Cortex of kidney (tissue), 1 donor: ENCODE measurements around the gene ZNF605.
A peak's percentile ranks its signal among the peaks of the same experiment; 100 is the strongest.
"Not testable (repeated sequence)": the region's sequence is repeated elsewhere in the genome, so short reads cannot be mapped to it uniquely, and the experiment has no call there.

Experiments
- DNase-seq: peaks from one replicate; lab custom pipeline; 2025; lab: John Stamatoyannopoulos, UW

Gene ZNF605

DNA sequence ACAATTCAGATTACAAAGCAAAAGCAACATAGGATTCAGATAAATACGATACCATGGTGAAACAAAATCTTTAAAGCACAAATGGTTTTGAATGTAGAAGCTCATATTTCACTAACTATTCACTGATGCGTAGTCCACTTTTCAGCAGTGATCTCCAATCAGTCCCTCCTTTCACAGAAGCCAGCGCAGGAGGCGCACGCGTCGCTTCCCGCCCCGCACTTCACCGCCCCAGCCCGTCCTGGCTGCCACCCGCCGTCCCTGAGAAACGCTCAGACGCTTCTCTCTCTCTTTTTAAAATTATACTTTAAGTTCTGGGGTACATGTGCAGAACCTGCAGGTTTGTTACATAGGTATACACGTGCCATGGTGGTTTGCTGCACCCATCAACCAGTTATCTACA is 48.9 kb downstream of the ZNF605 start:
- DNase-seq: no peak

DNA sequence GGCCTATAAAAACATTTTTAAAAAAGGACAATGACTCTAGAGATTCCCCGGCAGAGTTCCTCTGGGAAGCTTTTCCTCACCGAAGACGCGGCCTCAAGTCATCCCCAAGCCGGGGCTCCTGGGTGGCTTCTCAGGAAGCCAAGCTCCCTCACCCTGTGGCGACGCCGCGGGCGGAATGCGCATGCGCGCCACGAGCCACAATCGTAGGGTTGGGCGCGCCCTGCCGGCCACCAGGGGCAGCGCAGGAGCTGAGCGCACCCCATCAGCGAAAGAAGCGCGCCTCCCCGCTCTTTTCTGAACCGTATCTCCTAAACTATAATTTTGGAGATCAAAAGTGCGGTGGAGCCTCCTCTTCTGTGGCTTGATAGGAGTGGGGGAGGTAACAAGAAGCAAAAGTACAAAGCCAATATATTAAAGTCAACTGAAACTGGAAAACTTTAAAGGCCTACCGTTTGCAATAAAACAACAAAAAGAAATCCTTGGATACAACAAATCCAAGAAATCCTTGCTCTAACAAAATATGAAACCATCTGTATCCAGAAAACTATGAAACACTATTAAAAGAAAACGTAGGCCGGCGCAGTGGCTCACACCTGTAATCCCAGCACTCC is 51.3 kb downstream of the ZNF605 start:
- no peak for DNase-seq

DNA sequence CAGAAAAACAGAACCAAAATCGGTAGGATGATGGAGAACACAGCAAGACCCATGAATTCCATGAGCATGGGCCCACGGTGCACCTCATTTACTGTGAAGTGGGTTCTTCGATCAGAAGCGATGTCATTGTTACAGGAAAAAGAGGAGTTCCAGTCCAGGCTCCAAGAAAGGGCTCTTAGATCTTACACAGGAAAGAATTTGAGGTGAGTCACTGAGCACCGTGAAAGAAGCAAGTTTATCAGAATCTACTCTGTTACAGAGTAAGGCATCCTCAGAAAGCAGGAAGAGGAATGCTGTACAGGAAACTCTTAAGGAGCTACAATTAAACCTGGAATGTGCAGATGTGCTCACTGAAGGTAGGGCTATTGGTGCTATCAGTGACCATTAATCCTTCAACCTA is 57.1 kb downstream of the ZNF605 start:
- no peak for DNase-seq

DNA sequence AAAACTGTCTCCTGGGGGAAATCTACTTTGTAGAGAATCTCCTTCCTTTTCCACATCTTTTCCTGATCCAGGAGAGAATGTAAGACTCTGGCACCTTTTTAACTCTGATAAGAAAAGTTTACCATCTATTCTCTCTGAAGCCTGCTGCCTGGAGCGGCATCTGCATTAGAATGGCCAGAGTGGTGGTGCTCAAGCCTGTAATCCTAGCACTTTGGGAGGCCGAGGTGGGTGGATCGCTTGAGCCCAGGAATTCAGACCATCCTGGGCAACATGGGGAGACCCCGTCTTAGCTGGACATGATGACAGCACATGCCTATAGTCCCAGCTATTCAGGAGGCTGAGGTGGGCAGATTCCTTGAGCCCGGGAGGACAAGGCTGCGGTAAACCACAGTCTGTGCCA is 67.3 kb downstream of the ZNF605 start:
- DNase-seq: no peak

DNA sequence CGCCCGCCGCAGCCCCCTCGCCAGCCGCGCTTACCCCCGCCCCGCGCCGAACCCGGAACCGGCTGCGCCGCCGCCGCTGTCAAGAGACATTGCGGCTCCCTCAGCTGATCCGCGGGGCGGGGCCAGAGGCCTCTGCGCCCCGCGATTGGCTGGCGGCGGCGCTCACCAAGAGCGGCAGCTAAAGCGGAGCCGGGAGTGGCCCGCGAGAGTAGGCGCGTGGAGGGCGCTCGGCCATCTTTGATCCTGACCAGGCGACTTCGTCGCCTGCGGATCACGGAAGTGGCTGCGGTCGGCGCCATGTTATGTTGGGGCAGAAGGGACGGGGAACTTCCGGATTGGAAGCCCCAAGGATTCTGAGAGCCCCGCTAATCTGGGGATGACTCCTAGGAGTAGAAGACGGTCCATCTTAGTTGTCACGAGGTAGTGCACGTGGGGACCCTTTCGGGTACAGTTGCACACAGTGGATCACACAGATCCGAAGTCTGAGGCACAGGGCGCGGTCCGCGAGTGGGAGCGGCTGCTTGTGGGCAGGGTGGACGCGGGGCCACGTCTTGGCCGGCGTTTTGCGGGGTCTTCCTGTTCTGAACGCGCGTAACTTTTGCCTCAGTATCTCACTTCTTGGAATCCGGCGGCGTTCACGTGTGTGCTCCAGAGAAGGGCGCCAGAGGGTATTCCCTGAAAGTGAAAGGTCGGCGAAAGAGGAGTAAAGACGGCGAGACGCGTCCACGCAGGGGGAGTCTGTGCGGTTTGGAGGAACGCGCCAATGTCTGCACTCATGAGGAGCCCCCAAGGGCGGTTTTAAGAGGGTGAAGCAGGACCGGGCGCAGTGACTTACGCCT is 68.4 kb downstream of the ZNF605 start, which contains the start of gene CHFR:
Gene CHFR (minus strand): TSS at position 93 of the 839 bp plus-strand sequence. CDS start 277 bp downstream, outside the sequence.
- DNase-seq: peak; percentile 30

DNA sequence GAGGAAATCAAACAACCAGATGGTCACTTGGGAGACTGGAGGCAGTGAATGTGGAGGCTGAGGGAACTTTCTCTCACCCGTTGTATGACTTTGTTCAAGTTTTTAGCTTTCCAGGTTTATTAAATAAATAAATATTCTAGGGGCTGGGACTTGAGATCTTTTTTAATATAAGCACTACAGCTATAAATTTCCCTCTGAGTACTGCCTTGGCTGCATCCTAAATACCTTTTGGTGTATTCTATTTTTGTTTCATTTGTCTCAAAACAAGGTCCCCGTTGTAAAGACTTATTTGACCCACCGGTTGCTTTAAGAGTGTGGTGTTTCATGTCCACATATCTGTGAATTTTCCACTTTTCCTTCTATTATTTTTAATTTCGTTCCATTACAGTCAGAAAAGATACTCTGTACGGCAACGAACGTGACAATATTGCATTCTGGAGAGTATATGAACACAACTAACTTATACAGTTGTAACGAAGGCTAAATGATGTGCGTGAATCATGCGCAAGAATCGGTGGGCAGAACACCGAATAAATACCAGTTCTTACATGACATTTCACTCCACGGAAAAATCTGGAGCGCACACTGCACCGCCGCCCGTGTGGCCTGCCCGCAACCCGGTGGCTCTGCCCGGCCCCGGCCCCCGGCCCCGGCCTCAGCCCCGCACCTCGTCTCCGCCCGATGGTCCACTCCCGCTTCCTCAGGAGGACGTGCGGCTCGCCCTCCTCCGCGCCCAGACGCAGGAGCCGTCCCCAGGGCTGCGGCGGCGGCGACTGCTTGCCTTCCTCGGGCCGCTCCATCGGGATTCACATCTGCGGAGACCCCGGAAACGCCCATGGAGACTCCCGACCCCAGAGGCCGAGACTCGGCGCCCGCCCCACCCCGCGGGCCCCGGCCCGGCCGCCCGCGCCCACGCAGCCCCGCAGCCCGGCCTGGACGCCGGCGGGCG is 69.3 kb downstream of the ZNF605 start:
- DNase-seq: no peak

DNA sequence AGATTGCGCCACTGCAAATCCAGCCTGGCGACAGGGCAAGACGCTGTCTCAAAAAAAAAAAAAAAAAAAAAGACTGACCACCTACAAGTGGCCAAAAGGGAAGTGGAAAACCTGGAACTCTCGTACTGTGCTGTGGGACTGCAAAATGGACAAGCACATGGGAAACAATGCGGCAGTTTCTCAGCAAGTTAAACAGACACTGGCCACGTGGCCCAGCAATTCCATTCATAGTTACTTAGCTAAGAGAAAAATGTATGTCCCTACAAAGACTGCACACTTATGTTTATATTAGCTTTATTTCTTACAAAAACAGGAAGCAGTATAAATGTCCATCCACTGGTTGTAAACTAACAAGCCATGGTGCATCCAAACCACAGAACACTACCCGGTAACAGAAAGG is 74.3 kb downstream of the ZNF605 start:
- no peak for DNase-seq

DNA sequence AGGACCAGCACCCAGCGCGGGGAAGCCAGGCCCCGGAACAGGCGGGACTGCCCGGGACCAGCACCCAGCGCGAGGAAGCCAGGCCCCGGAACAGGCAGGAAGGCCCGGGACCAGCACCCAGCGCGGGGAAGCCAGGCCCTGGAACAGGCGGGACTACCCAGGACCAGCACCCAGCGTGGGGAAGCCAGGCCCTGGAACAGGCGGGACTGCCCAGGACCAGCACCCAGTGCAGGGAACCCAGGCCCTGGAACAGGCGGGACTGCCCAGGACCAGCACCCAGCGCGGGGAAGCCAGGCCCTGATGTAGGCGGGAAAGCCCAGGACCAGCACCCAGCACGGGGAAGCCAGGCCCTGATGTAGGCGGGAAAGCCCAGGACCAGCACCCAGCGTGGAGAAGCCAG is 81.5 kb downstream of the ZNF605 start:
- not testable (repeated sequence) for DNase-seq

DNA sequence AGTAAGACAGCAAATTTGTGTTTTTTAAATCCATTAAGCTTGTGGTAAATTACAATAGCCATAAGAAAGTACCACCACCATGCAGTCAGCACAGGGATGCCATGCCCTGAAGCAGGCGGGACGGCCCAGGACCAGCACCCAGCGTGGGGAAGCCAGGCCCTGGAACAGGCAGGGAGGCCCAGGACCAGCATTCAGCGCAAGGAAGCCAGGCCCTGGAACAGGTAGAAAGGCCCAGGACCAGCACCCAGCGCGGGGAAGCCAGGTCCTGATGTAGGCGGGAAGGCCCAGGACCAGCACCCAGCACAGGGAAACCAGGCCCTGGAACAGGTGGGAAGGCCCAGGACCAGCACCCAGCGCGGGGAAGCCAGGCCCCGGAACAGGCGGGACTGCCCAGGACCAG is 81.9 kb downstream of the ZNF605 start:
- DNase-seq: no peak

DNA sequence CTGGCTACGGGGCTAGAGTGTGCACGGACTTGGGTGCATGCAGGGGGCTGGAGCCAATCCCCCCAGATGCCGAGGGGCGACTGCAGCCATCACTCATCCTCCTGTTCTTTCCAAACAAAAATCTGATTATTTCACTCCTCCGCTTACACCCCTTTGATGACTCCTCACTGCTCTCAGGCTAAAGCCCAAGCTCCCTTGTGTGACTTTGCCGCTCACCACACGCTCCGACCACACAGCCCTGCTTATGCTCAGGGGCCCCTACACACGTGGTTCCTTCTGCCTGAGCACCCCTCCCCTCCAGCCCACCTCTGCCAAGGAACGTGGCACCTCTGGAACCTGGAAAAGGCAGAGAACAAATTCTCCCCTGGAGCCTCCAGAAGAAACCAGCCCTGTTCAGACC is 82.4 kb downstream of the ZNF605 start:
- DNase-seq: no peak

DNA sequence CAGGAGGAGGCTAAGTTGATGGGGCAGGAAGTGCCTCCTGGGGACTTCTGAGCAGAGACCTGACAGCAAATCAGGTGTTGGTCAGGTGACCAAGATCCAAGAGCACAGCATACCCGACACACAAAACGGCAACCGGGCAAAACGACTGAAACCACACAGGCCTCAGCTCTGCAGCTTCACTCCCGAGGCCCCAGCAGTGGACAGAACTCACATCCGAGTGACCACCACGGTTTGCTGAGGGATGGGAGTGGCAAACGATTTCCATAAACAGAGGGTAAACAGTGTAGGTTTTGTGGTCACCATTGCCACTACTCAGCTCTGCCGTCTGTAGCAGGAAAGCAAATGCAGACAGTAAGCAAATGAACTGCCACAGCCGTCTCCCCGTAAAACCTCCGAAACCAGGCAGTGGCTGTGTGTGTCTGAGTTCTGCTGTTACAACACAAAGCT is 83.1 kb downstream of the ZNF605 start:
- no peak for DNase-seq

DNA sequence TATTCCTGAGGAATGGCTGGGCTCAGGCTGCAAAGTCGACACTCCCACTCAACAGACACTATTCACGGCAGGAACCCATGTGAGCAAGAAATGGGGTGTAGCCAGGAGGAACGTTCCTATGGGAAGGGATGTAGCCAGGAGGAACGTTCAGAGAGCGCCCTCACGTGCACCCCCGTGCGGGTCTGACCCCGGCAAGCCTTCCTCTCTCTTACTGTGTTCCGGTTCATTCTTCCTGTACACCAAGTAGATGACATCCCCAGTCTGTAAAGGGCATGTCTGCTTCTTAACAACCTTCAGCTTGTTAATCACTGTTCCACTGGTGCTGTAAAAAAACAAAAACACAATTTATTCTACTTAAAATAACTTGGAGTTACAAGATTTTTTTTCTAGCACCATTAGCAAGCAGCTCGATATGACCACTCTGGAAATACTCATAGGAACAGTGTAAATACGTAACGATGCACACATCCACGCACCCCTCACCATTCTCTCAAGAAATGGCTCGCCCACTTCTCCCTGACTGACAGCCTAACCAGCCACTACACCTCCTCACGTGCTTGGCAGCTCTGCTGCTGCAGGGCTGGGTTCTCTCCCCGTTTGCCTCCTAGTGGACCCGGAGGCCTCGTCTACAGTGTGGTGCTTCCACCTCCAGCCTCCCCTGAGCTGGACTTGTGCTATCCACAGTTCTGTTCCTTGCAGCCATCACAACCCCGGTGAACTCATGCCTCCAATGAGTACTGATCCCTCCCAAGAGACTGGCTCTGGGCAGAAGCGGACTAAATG is 83.8 kb downstream of the ZNF605 start:
- DNase-seq: no peak

DNA sequence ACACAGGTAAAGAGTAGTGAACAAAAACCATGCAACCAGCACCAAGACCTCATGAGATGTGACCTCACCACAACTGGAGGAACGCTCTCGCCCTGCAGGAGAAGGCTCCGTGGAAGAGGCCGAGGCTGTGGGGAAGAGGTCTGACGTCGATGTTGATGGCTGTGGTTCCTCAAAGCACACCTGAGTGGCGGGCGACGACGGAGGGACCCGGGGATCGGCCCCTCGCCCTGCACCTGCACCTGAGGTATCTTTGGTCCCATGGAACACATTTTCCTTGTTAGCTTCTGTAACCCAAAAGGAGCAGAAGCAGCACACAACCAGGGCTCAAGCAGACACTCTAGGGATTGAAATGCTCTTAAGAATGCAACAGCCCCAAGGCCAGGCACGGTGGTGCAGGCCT is 86.6 kb downstream of the ZNF605 start:
- no peak for DNase-seq
